Bronchial epithelial cell (primary cell): Measurements from ENCODE around the gene SSR1. TPM values are rescaled to one million over a fixed set of nuclear protein-coding genes. Genes with fewer than 3 reads are reported as not detected.
A peak's percentile ranks its signal among the peaks of the same experiment; 100 is the strongest.
"Not testable (repeated sequence)": the region's sequence is repeated elsewhere in the genome, so short reads cannot be mapped to it uniquely, and the experiment has no call there.

Experiments used
- DNase-seq: peaks from one replicate; pipeline ENCODE4 v3.0.0-alpha.2; 2010; ENCODE audit warnings: low read depth
- FAIRE-seq: peaks from 2 replicates; lab custom pipeline; 2011; peaks lifted over from hg19 to GRCh38; lab: Jason Lieb, UNC
- H3K27me3 ChIP-seq: 2 replicates; pipeline ENCODE4 v1.5.1; 2011; ENCODE audit warnings: low read length; ENCODE audit not compliant: control insufficient read depth, insufficient read depth
- H3K36me3 ChIP-seq: 2 replicates; pipeline ENCODE4 v1.5.1; 2011; ENCODE audit warnings: low read length; ENCODE audit not compliant: control insufficient read depth, insufficient read depth
- H3K4me3 ChIP-seq: 2 replicates; pipeline ENCODE4 v1.5.1; 2011; ENCODE audit warnings: mild to moderate bottlenecking, low read depth, low read length, control low read depth
- total RNA-seq: library from RNA; depleted of rRNA; stranded (reverse); fragments of >200 nt; gene quantifications from 2 replicates; pipeline ENCODE4 v1.2.1, GENCODE V29; 2014
- TF ChIP-seq, protein P1 (sequence below): IDR thresholded peaks from 2 replicates; pipeline ENCODE4 v1.5.1; 2011; ENCODE audit warnings: mild to moderate bottlenecking, moderate library complexity, low read length, control low read depth, inconsistent platforms; ENCODE audit not compliant: insufficient read depth, severe bottlenecking

Gene SSR1
- total RNA-seq, result 36.9 and 54.3 TPM in 2 replicates

DNA sequence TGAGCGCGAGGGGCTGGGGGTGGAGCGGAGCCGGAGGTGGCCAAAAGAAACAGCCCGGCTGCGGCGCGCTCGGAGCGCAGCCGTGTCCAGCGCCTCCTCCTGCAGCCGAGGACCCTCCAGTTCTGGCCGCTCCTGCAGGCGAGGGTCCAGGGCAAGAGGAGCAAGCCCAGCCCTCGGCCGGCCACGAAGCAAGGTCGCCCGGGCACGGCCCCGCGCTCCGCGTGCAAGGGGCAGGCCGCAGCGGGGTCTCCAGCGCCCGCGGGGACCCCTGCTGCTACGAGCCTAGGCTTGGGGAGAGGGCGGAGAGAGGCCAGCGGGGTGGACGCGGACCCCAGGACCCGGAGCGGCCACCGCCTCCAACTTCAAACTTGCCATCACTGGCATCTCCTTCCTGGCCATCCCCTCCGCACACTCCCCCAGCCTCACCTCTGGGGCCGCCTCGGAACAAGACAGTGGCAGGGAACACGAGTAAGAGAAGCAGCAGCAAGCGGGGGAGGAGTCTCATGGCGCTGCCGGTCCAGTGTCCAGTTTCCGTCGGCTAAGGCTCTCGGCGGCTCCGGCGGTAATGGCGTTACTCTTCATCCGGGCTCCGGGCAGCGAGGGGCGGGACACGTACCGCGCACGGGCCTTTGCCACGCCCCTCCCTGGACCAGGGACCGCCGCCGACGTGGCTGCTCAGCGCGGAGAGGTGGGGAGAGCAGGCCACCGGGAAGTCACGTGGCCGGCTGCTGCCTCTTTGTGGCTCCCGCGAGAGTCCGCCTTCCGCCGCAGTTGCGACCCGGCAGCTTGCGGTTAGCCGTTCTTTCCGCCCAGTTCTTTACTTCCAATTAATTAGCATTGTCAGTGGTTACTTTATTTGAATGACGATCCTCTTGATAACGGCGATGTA lies at the start of gene SSR1:
Gene SSR1, minus strand, starts transcription at position 584 of the 889 bp plus-strand sequence. Its CDS starts 79 bp downstream, at position 505.
- Histone ChIP-seq H3K36me3 (peaks cover 3% of the 10 kb centered on the region), H3K27me3 (no peaks in the 10 kb centered on the region), H3K4me3 (peak within 1 kb of the TSS; percentile 83)
- DNase-seq (peak; percentile 86), FAIRE-seq (no peak)
- TF ChIP-seq, protein P1, sequence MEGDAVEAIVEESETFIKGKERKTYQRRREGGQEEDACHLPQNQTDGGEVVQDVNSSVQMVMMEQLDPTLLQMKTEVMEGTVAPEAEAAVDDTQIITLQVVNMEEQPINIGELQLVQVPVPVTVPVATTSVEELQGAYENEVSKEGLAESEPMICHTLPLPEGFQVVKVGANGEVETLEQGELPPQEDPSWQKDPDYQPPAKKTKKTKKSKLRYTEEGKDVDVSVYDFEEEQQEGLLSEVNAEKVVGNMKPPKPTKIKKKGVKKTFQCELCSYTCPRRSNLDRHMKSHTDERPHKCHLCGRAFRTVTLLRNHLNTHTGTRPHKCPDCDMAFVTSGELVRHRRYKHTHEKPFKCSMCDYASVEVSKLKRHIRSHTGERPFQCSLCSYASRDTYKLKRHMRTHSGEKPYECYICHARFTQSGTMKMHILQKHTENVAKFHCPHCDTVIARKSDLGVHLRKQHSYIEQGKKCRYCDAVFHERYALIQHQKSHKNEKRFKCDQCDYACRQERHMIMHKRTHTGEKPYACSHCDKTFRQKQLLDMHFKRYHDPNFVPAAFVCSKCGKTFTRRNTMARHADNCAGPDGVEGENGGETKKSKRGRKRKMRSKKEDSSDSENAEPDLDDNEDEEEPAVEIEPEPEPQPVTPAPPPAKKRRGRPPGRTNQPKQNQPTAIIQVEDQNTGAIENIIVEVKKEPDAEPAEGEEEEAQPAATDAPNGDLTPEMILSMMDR, result no peak

DNA sequence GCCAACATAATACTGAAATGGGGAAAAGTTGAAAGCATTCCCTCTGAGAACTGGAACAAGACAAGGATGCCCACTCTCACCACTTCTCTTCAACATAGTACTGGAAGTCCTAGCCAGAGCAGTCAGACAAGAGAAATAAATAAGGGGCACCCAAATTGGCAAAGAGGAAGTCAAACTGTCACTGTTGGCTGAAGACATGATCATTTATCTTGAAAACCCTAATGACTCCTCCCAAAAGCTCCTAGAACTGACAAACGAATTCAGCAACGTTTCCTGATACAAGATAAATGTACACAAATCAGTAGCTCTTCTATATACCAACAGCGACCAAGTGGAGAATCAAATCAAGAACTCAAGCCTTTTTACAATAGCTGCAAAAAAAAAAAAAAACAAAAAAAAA lies 38.9 kb upstream of the SSR1 start:
- DNase-seq, H3K4me3 ChIP-seq, FAIRE-seq, H3K36me3 ChIP-seq, H3K27me3 ChIP-seq: not testable (repeated sequence)

DNA sequence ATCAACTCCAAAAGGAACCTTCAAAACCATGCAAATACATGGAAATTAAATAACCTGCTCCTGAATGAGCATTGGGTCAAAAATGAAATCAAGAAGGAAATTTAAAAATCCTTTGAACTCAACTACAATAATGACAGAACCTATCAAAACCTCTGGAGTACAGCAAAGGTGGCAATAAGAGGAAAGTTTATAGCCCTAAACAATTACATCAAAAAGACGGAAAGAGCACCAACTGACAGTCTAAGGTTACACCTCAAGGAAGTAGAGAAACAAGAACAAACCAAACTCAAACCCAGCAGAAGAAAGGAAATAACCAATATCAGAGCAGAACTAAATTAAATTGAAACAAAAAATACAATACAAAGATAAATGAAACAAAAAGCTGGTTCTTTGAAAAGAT lies 37.6 kb upstream of the SSR1 start:
- FAIRE-seq, H3K4me3 ChIP-seq, DNase-seq, H3K27me3 ChIP-seq, H3K36me3 ChIP-seq: not testable (repeated sequence)

DNA sequence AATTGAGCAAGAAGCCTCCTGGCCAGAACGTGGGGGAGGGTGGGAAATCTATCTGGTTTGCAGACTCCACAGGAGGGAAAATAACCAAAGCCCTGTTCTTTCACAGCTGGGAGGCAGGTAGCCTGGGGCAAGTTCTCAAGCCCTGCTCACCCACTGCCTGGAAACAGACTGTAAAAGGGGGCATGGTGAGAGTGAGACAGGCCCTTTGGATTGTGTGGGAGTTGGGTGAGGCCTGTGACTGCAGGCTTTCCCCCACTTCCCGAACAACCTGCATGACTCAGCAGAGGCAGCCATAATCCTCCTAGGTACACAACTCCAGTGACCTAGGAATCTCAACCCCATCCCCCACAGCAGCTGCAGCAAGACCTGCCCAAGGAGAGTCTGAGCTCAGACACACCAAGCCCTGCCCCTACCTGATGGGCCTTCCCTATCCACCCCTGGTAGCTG lies 34.6 kb upstream of the SSR1 start:
- H3K4me3 ChIP-seq, FAIRE-seq, H3K27me3 ChIP-seq, H3K36me3 ChIP-seq: not testable (repeated sequence)
- peak; percentile 98 for DNase-seq

DNA sequence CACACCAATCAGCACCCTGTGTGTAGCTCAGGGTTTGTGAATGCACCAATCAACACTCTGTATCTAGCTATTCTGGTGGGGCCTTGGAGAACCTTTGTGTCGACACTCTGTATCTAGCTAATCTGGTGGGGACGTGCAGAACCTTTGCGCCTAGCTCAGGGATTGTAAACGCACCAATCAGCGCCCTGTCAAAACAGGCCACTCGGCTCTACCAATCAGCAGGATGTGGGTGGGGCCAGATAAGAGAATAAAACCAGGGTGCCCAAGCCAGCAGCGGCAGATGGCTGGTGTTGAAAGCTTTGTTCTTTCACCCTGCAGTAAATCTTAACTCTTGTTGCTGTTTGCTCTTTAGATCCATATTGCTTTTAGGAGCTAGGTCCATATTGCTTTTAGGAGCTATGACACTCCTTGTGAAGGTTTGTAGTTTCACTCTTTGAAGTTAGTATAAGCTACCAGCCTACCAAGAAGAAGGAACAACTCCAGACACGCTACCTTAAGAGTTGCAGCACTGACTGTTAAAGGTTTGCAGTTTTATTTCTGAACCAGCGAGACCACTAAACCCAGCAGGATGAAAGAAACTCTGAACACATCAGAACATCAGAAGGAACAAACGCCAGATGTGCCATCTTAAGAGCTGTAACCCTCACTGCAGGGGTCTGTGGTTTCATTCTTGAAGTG lies 31.9 kb upstream of the SSR1 start:
- not testable (repeated sequence) for FAIRE-seq, H3K27me3 ChIP-seq, DNase-seq, H3K36me3 ChIP-seq, H3K4me3 ChIP-seq

DNA sequence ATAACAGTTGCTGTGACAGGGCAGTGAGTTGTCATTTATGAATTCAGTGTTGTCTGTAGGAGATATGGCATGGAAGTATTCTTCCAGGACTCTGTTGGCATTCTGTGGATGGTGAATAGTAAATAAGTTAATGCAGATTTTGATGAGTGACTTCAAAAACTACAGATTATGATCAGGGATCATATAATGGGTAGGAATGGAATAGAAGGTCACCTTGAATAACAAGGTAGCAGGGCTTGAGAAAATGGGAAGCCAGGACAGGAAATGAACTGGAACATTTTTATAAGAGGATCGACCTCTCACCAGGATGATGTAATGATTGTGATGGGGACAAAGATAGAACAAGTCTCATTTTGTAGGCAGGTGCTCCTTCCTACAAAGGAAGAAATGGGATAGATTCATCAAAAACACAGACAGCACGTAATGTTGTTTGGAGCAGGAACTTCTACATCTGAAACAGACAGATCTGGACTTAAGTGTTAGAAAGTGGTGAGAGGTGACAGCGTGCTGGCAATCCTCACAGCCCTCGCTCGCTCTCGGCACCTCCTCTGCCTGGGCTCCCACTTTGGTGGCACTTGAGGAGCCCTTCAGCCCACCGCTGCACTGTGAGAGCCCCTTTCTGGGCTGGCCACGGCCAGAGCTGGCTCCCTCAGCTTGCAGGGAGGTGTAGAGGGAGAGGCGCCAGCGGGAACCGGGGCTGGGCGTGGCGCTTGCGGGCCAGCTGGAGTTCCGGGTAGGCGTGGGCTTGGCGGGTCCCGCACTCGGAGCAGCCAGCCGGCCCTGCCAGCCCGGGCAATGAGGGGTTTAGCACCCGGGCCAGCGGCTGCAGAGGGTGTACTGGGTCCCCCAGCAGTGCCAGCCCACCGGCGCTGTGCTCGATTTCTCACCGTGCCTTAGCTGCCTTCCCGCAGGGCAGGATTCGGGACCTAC lies 30.8 kb upstream of the SSR1 start:
- H3K27me3 ChIP-seq, result no peaks in the 10 kb centered on the region
- H3K4me3 ChIP-seq, result no peak overlapping the region
- DNase-seq (no peak), FAIRE-seq (no peak)
- H3K36me3 ChIP-seq, result no peaks in the 10 kb centered on the region
- TF ChIP-seq, protein P1, result no peak

DNA sequence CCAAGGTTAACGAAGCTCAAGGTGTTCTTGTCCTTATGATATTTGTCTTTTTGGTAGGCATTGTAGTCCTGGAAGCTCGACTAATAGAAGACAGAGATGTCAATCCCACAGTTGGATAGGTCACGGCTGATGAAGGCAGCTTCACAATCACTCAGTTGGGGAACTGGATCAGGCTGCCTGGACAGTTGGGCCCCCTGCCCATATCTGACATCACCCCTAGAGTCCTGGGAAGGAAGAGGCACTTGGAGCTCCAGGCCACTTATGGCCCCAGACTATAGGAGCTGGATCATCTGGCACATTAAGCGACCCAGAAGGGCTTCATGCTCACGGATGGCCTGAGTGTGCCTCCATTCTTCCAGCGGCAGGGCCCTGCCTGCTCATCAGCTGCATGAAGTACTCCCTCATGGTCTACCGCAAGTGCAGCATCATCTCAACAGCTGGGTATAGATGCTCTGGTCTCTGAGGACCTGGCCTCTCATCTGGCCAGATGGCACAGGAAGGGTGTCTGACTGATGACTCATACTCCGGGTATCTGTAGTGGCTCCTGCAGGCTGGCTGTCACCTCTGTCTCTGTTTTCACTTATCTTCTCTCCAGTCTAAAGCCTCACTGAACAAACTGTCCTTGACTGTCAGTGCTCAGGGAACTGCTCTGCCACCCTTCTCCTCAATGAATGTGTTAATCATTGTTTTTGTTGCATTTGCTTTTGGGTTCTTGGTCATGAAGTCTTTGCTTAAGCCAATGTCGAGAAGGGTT lies 29.2 kb upstream of the SSR1 start:
- no peak for FAIRE-seq
- H3K27me3 ChIP-seq, result no peaks in the 10 kb centered on the region
- DNase-seq, result peak; percentile 23
- TF ChIP-seq, protein P1, result no peak
- no peaks in the 10 kb centered on the region for H3K36me3 ChIP-seq
- no peak overlapping the region for H3K4me3 ChIP-seq
